ENCODE measurements around the gene MAGEA6. TPM values are rescaled to one million over a fixed set of nuclear protein-coding genes. Genes with fewer than 3 reads are reported as not detected.
"Not testable (repeated sequence)": the region's sequence is repeated elsewhere in the genome, so short reads cannot be mapped to it uniquely, and the experiment has no call there.

MAGEA6 gene, protein sequence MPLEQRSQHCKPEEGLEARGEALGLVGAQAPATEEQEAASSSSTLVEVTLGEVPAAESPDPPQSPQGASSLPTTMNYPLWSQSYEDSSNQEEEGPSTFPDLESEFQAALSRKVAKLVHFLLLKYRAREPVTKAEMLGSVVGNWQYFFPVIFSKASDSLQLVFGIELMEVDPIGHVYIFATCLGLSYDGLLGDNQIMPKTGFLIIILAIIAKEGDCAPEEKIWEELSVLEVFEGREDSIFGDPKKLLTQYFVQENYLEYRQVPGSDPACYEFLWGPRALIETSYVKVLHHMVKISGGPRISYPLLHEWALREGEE
- total RNA-seq (under 1 TPM in 1 of 9 donors, not detected in 8; 0.31 TPM), polyA plus RNA-seq (not detected)
- long read RNA-seq, donor 1: 0 reads
- long read RNA-seq, donor 2: 0 reads
- long read RNA-seq, donor 3: 0 reads
- long read RNA-seq, donor 4: 0 reads
- long read RNA-seq, donor 5: 0 reads
- long read RNA-seq, donor 6: 0 reads
- long read RNA-seq, donor 7: 0 reads
- long read RNA-seq, donor 8: 0 reads
- long read RNA-seq, donor 9: 0 reads
- long read RNA-seq, donor 10: 0 reads

DNA sequence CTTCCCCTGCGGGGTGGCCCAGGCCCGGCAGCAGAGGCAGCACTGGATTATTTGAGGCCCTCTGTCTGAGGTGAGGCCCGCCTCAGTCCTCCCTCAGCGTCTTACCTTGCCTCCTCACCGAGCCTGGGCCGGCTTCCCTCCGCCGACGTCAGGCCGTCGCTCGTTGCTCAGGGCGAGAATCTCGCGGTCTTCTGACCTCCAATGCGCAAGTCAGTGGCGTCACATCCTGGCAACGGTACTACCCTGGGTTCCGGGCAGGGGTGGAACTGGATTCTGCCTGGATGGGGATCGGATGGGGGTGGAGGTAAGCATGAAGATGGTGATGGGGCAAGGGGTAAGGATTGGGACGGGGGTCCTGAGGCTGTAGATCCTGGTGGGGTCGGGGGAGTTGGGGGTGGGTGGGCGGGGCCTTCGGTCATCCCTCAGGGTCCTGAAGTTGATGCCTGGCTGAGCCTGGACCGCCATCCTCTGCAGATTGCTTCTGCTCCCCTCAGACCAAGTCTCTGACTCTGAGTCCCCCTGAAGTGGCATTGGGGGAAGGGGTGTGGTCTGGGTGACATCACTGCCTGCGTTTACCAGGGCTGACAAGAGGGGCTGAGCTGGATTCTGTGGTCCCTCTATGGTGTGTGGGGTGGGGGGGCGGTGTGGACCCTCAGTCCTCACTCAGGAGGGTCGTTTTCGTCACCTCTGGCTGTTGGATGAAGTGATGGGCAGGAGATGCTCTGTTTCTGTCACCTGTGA is at the start of gene MAGEA6:
Gene MAGEA6 (minus strand): TSS at position 141 of the 741 bp plus-strand sequence. CDS start 2,039 bp downstream, outside the sequence.
- DNase-seq; H3K9me3 ChIP-seq (replicated peaks in 1 of 3); H3K4me1 ChIP-seq (replicated peaks in 1 of 2); H3K4me3 ChIP-seq; H3K27me3 ChIP-seq; H3K27ac ChIP-seq; intact Hi-C loops (cut with DNase I); H3K36me3 ChIP-seq (replicated peaks in 1 of 2): not testable (repeated sequence)
- WGBS, 4 donors: 67% methylated on average over 3 of the region's 29 CpGs; no CpG with 5 or more reads in 3 of the 4 donors

DNA sequence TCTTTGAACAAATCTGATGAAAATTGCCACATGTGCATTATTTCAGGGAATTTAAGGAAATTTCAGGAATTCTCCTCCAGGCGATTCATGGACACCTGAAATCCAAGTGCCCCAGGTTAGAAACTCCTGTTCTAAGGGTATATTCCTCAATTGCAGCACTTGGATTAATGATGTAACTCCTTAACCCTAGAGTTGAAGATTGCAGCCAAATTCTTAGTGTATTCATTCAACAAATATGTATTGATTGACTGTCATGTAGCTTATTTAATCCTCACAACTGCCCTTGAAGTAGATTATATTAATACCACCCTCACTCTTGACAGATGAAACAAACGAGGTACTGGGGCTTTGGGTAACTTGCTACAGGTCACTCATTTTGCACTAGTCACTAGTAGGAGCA is 49.8 kb upstream of the MAGEA6 start:
- intact Hi-C loops (cut with DNase I): no loop called here

DNA sequence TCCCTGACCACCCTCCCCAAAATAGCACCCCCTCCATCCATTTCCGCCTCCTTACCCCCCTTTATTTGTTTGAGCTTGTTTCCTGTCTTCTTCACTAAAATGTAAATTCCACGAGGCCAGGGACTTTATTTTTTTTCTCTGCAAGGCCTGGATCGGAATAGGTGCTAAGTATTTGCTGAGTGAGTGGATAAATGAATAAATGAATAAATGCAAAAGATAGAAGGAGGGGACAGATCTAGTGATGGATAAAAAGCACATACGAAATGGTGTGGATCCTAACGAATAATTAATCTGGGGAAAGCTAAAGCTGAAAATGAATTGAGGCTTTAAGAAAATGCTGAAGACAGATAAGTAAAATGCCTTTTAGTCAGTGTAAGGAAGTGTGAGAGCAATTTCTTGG is 48.9 kb upstream of the MAGEA6 start:
- Histone ChIP-seq H3K36me3 (replicated peaks in 1 of 2) (no peaks in the 10 kb centered on the region), H3K27me3 (no peaks in the 10 kb centered on the region), H3K4me3 (no peak overlapping the region), H3K4me1 (replicated peaks in 1 of 2) (no peaks in the 10 kb centered on the region), H3K27ac (no peak overlapping the region), H3K9me3 (replicated peaks in 1 of 3) (no peaks in the 10 kb centered on the region)
- 70 to 78% (median 77%) methylated on average over 5 of the region's 5 CpGs for WGBS, 4 donors
- no peak for DNase-seq
- intact Hi-C loops (cut with DNase I): no loop called here
- TF ChIP-seq POLR2A (IDR thresholded peaks at IDR 0.05): no peak

More for the DNA sequence above, 49.8 kb upstream of the MAGEA6 start:
- Histone ChIP-seq H3K36me3 (replicated peaks in 1 of 2) (no peaks in the 10 kb centered on the region), H3K27me3 (no peaks in the 10 kb centered on the region), H3K9me3 (replicated peaks in 1 of 3) (no peaks in the 10 kb centered on the region), H3K27ac (no peak overlapping the region), H3K4me1 (replicated peaks in 1 of 2) (no peaks in the 10 kb centered on the region), H3K4me3 (no peak overlapping the region)
- WGBS, 4 donors: 47 to 74% (median 62%) methylated on average over 2 of the region's 2 CpGs
- no peak for TF ChIP-seq POLR2A (IDR thresholded peaks at IDR 0.05)
- TF ChIP-seq, protein P1, sequence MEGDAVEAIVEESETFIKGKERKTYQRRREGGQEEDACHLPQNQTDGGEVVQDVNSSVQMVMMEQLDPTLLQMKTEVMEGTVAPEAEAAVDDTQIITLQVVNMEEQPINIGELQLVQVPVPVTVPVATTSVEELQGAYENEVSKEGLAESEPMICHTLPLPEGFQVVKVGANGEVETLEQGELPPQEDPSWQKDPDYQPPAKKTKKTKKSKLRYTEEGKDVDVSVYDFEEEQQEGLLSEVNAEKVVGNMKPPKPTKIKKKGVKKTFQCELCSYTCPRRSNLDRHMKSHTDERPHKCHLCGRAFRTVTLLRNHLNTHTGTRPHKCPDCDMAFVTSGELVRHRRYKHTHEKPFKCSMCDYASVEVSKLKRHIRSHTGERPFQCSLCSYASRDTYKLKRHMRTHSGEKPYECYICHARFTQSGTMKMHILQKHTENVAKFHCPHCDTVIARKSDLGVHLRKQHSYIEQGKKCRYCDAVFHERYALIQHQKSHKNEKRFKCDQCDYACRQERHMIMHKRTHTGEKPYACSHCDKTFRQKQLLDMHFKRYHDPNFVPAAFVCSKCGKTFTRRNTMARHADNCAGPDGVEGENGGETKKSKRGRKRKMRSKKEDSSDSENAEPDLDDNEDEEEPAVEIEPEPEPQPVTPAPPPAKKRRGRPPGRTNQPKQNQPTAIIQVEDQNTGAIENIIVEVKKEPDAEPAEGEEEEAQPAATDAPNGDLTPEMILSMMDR (IDR thresholded peaks at IDR 0.05): no peak
- DNase-seq: no peak

DNA sequence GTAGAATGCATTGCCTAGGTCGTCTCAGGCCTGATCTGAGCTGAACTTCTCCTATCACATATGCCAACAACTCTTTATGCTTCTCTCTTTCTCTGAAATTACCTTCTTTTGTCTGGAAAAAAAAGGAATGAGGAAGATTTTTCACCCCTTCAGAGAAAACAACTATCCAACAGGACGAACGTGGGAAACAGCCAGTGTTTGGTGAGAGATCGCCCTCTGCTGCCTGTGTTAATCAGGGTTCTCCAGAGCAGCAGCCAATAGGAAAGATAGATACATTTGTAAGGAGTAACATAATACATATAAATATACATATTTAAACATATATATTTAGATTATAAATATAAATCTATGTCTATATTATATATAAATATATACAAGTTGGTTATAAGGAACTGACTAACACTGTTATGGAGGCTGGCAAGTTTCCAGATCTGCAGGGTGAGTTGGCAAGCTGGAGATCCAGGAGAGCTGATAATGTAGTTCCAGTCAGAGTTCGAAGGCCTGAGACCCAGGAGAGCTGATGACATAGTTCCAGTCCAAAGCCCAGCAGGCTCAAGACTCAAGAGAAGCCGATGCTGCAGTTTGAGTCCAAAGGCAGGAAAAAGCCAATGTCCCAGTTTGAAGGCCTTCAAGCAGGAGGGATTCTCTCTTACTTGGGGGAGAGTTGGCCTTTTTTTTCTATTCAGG is 47.7 kb upstream of the MAGEA6 start:
- H3K4me1 ChIP-seq (replicated peaks in 1 of 2): no peaks in the 10 kb centered on the region
- peak in 3 of 7 donors; percentile 28 to 72 (median 37) for DNase-seq
- no peaks in the 10 kb centered on the region for H3K9me3 ChIP-seq (replicated peaks in 1 of 3)
- no peak overlapping the region for H3K4me3 ChIP-seq
- intact Hi-C loops (cut with DNase I): no loop called here
- H3K27ac ChIP-seq: no peak overlapping the region
- no peaks in the 10 kb centered on the region for H3K27me3 ChIP-seq
- H3K36me3 ChIP-seq (replicated peaks in 1 of 2): no peaks in the 10 kb centered on the region
- 25 to 34% (median 31%) methylated on average over 5 to 6 of the region's 6 CpGs for WGBS, 4 donors
- no peak for TF ChIP-seq POLR2A (IDR thresholded peaks at IDR 0.05)
- TF ChIP-seq, protein P1 (IDR thresholded peaks at IDR 0.05): peak in 4 of 6 experiments; percentile 13 to 40 (median 30)

DNA sequence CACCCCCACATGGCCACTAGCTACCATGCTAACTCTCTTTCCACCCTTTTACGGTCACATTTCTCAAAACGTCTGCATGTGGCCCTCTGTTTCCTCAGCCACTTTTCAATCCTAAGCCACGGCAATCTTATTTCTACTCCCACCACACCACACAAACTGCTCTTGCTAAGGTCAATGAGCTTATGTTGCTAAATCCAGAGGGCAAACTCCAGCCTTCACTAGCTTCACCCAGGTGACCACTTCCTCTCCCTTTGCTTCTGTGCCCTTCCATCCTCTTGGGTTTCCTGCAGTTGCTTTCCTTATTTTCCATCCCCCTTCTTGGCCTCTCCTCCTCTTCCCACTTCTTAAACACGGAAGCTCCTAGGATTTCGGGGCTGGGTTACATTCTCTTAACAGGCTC is 44.6 kb upstream of the MAGEA6 start:
- peaks cover 8% of the 10 kb centered on the region for H3K27me3 ChIP-seq
- DNase-seq: no peak
- no peak for TF ChIP-seq POLR2A (IDR thresholded peaks at IDR 0.05)
- TF ChIP-seq, protein P1 (IDR thresholded peaks at IDR 0.05): no peak
- intact Hi-C loops (cut with DNase I): no loop called here
- H3K27ac ChIP-seq: peak overlapping the region in 1 of 5 donors; percentile 4
- H3K4me1 ChIP-seq (replicated peaks in 1 of 2): no peaks in the 10 kb centered on the region
- 52 to 76% (median 70%) methylated on average over 5 of the region's 5 CpGs for WGBS, 4 donors
- H3K4me3 ChIP-seq: no peak overlapping the region
- H3K36me3 ChIP-seq (replicated peaks in 1 of 2): no peaks in the 10 kb centered on the region
- no peaks in the 10 kb centered on the region for H3K9me3 ChIP-seq (replicated peaks in 1 of 3)
